HG03558 (cell line): Measurements from ENCODE around the gene ZSCAN10.

ENCODE experiments used
- ATAC-seq: cut with Tn5 transposase; IDR thresholded peaks from one replicate; pipeline ENCODE4 v1.9.1; 2021; ENCODE audit warnings: moderate number of reproducible peaks; ENCODE audit not compliant: unreplicated experiment; ENCODE audit errors: extremely low read depth

Gene ZSCAN10

GRCh38 chr16:3051494-3051893 lies 47.6 kb downstream of the ZSCAN10 start:
- ATAC-seq = no peak

DNA sequence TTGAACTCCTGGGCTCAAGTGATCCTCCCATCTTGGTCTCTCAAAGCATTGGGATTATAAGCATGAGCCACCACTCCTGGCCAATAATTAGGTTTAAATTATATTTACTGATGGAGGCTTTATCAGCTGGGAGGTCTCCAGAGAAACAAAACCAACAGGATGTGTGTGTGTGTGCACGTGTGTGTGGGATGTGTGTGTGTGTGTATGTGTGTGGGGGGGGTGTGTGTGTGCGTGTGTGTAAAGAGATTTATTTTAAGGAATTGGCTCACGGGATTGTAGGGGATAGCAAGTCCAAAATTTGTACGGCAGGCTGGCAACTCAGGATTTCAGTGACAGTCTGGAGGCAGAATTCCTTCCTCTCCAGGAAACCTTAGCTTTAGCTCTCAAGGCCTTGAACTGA lies 48.1 kb downstream of the ZSCAN10 start:
- ATAC-seq = no peak

GRCh38 chr16:3050487-3050886 lies 48.6 kb downstream of the ZSCAN10 start:
- ATAC-seq = no peak

GRCh38 chr16:3049921-3050481 lies 49.1 kb downstream of the ZSCAN10 start:
- ATAC-seq = no peak

DNA sequence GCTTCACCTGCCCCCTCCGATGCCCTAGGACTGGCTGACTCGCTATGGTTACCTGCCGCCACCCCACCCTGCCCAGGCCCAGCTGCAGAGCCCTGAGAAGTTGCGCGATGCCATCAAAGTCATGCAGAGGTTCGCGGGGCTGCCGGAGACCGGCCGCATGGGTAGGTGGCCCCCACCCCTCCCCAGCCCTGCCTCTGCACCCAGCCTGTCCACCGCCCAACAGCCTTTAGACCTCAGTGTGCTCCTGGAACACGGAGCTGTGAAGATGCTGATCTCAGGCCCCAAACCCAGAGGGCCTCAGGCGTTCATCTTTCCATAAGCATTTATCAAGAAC lies 51.7 kb downstream of the ZSCAN10 start:
- ATAC-seq = no peak

DNA sequence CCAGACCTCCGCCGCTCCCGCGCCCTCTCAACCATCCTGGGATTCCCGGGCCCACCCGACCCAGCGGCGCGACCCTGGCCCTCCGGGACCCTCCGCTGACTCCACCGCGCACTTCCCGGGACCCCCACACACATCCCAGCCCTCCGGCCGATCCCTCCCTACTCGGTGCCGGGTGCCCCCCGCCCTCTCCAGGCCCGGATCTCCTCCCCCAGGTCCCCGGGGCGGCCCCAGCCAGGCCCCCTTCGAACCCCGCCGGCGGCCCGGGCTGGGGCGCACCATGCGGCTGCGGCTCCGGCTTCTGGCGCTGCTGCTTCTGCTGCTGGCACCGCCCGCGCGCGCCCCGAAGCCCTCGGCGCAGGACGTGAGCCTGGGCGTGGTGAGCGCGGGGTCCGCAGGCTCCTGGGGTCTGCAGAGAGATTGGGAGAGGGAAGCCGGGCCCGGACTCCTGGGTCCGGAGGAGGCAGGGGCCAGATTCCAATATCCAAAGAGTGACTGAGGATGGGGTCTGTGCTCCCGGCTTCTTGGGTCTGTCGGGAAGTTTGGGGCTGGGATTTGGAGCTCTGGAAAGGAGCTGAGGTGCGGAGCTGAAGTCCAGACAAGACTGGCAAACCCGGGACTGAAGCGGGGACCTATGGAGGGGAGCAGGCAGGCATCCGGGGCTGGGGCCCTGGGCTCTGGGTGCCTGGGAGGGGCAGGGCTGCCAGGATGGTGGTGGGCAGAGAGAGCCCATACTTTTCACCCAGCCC lies 52.3 kb downstream of the ZSCAN10 start:
- ATAC-seq = no peak

DNA sequence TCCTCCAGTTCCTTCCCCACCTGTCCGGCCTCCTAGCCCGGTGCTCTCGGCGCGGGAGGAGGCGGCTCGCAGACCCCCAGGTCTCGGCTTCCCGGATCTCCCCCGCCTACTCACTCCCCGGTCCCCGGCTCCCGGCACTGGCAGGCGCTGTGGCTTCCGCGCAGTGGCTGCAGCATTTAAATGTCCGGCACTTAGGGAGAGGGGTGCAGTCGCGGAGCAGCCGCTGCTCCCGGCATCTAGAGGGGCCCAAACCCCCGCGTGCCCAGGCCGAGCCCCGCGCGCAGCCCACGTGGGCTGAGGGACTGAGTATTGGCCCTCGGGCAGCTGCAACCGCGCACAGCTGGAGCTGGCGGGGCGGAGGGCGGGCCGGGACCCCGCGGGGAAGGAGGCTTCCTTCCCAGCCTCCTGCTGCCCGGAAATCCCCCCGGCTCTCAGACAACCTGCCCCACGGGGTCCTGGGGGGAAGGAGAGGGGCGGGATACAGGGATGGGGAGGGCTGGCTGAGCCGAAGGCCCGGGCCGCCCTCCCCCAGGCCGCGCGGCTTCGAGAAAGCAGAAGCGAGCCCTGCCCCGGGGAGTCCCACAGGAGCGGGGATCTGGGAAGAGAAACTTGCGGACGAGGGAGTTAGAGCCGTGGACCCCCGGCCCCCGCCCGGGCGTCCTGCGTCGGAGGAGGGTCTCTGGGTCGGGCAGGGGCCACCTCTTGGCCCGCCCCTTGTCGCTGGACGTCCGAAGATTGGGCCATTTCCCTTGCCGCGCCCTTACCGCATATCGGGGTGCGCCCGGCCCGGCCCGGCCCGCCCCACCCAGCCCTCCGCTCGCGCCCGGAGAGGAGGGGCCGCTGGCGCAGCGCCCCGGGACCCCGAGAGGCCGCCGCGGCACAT lies 53.1 kb downstream of the ZSCAN10 start, which contains the start of gene MMP25:
TSS of gene MMP25 (plus strand) at position 804 of the 883 bp plus-strand sequence. CDS start 357 bp downstream, outside the sequence.
- no peak for ATAC-seq

DNA sequence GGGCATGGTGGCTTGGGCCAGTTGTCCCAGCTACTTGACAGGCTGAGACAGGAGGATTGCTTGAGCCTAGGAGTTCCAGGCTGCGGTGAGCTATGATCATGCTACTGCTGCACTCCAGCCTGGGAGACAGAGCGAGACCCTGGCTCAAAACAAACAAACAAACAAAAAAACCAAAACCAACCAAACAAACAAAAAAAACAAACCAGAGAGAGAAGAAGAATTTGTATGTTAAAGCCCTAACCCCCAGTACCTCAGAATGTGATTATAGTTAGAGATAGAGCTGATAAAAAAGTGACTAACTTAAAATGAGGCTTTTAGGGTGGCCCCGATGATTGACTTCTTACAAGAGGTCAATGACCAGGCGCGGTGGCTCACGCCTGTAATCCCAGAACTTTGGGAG lies 54.4 kb downstream of the ZSCAN10 start:
- no peak for ATAC-seq

DNA sequence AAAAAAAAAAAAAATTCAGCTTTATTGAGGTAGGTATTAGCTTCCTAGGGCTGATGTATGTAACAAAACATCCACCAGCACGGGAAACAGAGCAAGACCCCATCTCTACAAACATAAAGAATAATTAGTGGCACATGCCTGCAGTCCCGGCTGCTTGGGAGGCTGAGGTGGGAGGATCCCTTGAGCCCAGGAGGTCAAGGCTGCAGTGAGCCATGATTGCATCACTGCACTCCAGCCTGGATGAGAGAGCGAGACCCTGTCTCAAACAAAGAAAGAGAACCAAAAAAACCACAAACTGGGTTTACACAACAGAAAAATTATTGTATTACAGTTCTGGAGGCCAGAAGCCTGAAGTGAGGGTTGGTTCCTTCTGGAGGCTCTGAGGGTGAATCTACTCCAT lies 56.7 kb downstream of the ZSCAN10 start:
- no peak for ATAC-seq

- no peak for ATAC-seq
Observed at GRCh38 chr16:3038896-3039295, 60.2 kb downstream of the ZSCAN10 start.
